Stimulated activated naive CD8-positive, alpha-beta T cell treated with anti-CD3 and anti-CD28 coated beads, Interleukin-15, amount 100 ng/mL, for 72 hours (primary cell): ENCODE measurements around the gene ADAM8.

Experiments
- ATAC-seq: fragments of 150-1000 bp; cut with Tn5 transposase; 2 replicates; pipeline ENCODE4 v1.10.0; 2021; ENCODE audit warnings: mild to moderate bottlenecking, moderate library complexity
- DNase-seq, 2 donors: peaks; one replicate each; pipeline ENCODE4 v3.0.0; 2021 to 2022
- H3K27ac Mint-ChIP-seq, 2 donors: one replicate each; pipeline ENCODE4 v1.8.0; 2022; ENCODE audit warnings: mild to moderate bottlenecking in 2 of 2, mixed read lengths in 2 of 2, moderate library complexity in 2 of 2
- H3K27me3 Mint-ChIP-seq: one replicate; pipeline ENCODE4 v1.8.0; 2022; ENCODE audit warnings: mixed read lengths
- H3K4me1 Mint-ChIP-seq: one replicate; pipeline ENCODE4 v1.8.0; 2022; ENCODE audit warnings: mild to moderate bottlenecking, mixed read lengths
- H3K4me3 Mint-ChIP-seq, 2 donors: one replicate each; pipeline ENCODE4 v1.8.0; 2022; ENCODE audit warnings: mild to moderate bottlenecking in 2 of 2, mixed read lengths in 2 of 2, moderate library complexity in 1 of 2
- H3K9me3 Mint-ChIP-seq, 2 donors: one replicate each; pipeline ENCODE4 v1.8.0; 2022; ENCODE audit warnings: mixed read lengths in 2 of 2

The ADAM8 gene

GRCh38 chr10:133214468-133215410 lies 61.9 kb downstream of the ADAM8 start:
- peaks cover 13% of the 10 kb centered on the region for H3K27me3 Mint-ChIP-seq
- no peaks in the 10 kb centered on the region for H3K4me1 Mint-ChIP-seq
- H3K9me3 Mint-ChIP-seq: no peaks in the 10 kb centered on the region
- DNase-seq (no peak), ATAC-seq (no peak)
- no peak overlapping the region for H3K4me3 Mint-ChIP-seq
- H3K27ac Mint-ChIP-seq: no peak overlapping the region

GRCh38 chr10:133213641-133214467 lies 62.8 kb downstream of the ADAM8 start:
- peaks cover 4% of the 10 kb centered on the region for H3K27me3 Mint-ChIP-seq
- no peaks in the 10 kb centered on the region for H3K9me3 Mint-ChIP-seq
- no peak overlapping the region for H3K4me3 Mint-ChIP-seq
- H3K4me1 Mint-ChIP-seq: no peaks in the 10 kb centered on the region
- ATAC-seq (no peak), DNase-seq (no peak)
- H3K27ac Mint-ChIP-seq: peak overlapping the region in 1 of 2 donors; percentile 59

- Mint-ChIP-seq H3K4me3 (no peak overlapping the region), H3K4me1 (no peaks in the 10 kb centered on the region), H3K9me3 (no peaks in the 10 kb centered on the region), H3K27me3 (no peaks in the 10 kb centered on the region), H3K27ac (no peak overlapping the region)
- ATAC-seq: no peak
- no peak for DNase-seq
These were observed 63.7 kb downstream of the ADAM8 start for GRCh38 chr10:133212853-133213494.
